ENCODE data around the gene SZT2.

Gene SZT2

DNA sequence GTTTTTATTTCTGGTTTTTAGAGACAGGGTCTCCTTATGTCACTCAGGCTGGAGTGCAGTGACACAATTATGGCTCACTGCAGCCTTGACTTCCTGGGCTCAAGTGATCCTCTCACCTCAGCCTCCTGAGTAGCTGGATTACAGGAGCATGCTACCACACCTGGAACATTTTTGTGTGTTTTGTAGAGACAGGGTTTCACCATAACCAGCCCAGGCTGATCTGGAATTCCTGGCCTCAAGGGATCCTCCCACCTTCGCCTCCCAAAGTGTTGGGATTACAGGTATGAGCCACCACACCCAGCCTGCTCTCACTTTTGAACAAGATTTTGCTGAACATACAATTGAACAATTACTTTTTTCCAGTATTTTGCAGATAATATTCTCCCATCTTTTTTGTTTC, 88.0 kb downstream of the SZT2 start:
- no peaks in the 10 kb centered on the region for H3K9me3 ChIP-seq (ENCODE audit: insufficient read depth, low read length)
- H3K79me2 ChIP-seq (ENCODE audit: low read length) = no peaks in the 10 kb centered on the region
- no peak overlapping the region for H3K9ac ChIP-seq (ENCODE audit: low read length)
- no peak overlapping the region for H3K4me3 ChIP-seq (ENCODE audit: low read length)
- peaks cover 4% of the 10 kb centered on the region; the same call in 1 of the 2 replicates for H3K27me3 ChIP-seq (ENCODE audit: low read depth, low read length)
- no peaks in the 10 kb centered on the region for H3K4me1 ChIP-seq (ENCODE audit: low read length)
- no peaks in the 10 kb centered on the region for H4K20me1 ChIP-seq (ENCODE audit: insufficient read depth, low read length)
- H3K4me2 ChIP-seq (ENCODE audit: low read length) = no peak overlapping the region
- no peak overlapping the region for H2AFZ ChIP-seq (ENCODE audit: low read depth, low read length)
- TF ChIP-seq EZH2phosphoT487 (IDR thresholded peaks at IDR 0.05; ENCODE audit: low read depth) (no peak), CTCF (IDR thresholded peaks at IDR 0.05; ENCODE audit: low read depth, low read length) (no peak)
- no peak overlapping the region for H3K27ac ChIP-seq (ENCODE audit: low read length)
- no peaks in the 10 kb centered on the region for H3K36me3 ChIP-seq (replicated peaks; ENCODE audit: low read depth, low read length)

- Histone ChIP-seq H2AFZ (ENCODE audit: low read depth, low read length) (no peak overlapping the region), H3K27ac (ENCODE audit: low read length) (no peak overlapping the region), H3K4me1 (ENCODE audit: low read length) (no peaks in the 10 kb centered on the region), H3K27me3 (ENCODE audit: low read depth, low read length) (peaks cover 4% of the 10 kb centered on the region; the same call in 1 of the 2 replicates), H3K79me2 (ENCODE audit: low read length) (no peaks in the 10 kb centered on the region), H3K4me2 (ENCODE audit: low read length) (no peak overlapping the region), H3K9ac (ENCODE audit: low read length) (no peak overlapping the region), H3K9me3 (ENCODE audit: insufficient read depth, low read length) (no peaks in the 10 kb centered on the region), H4K20me1 (ENCODE audit: insufficient read depth, low read length) (no peaks in the 10 kb centered on the region), H3K36me3 (replicated peaks; ENCODE audit: low read depth, low read length) (no peaks in the 10 kb centered on the region), H3K4me3 (ENCODE audit: low read length) (no peak overlapping the region)
- no peak for TF ChIP-seq EZH2phosphoT487 (IDR thresholded peaks at IDR 0.05; ENCODE audit: low read depth)
- no peak for TF ChIP-seq CTCF (IDR thresholded peaks at IDR 0.05; ENCODE audit: low read depth, low read length)
Observed at GRCh38 chr1:43479414-43479813, 89.7 kb downstream of the SZT2 start.

GRCh38 chr1:43481491-43481890, 91.8 kb downstream of the SZT2 start:
- no peaks in the 10 kb centered on the region for H3K4me1 ChIP-seq (ENCODE audit: low read length)
- no peak overlapping the region for H2AFZ ChIP-seq (ENCODE audit: low read depth, low read length)
- H3K79me2 ChIP-seq (ENCODE audit: low read length) = no peaks in the 10 kb centered on the region
- H3K9ac ChIP-seq (ENCODE audit: low read length) = no peak overlapping the region
- no peak overlapping the region for H3K4me3 ChIP-seq (ENCODE audit: low read length)
- H3K9me3 ChIP-seq (ENCODE audit: insufficient read depth, low read length) = no peaks in the 10 kb centered on the region
- no peaks in the 10 kb centered on the region for H4K20me1 ChIP-seq (ENCODE audit: insufficient read depth, low read length)
- peaks cover 4% of the 10 kb centered on the region; the same call in 1 of the 2 replicates for H3K27me3 ChIP-seq (ENCODE audit: low read depth, low read length)
- no peak for TF ChIP-seq EZH2phosphoT487 (IDR thresholded peaks at IDR 0.05; ENCODE audit: low read depth)
- TF ChIP-seq CTCF (IDR thresholded peaks at IDR 0.05; ENCODE audit: low read depth, low read length) = no peak
- H3K4me2 ChIP-seq (ENCODE audit: low read length) = no peak overlapping the region
- no peaks in the 10 kb centered on the region for H3K36me3 ChIP-seq (replicated peaks; ENCODE audit: low read depth, low read length)
- no peak overlapping the region for H3K27ac ChIP-seq (ENCODE audit: low read length)

GRCh38 chr1:43482215-43482614, 92.5 kb downstream of the SZT2 start:
- H3K9ac ChIP-seq (ENCODE audit: low read length) = no peak overlapping the region
- H3K79me2 ChIP-seq (ENCODE audit: low read length) = no peaks in the 10 kb centered on the region
- no peak overlapping the region for H3K4me3 ChIP-seq (ENCODE audit: low read length)
- no peaks in the 10 kb centered on the region for H3K36me3 ChIP-seq (replicated peaks; ENCODE audit: low read depth, low read length)
- H2AFZ ChIP-seq (ENCODE audit: low read depth, low read length) = no peak overlapping the region; the same call in 1 of the 2 replicates
- no peak overlapping the region for H3K4me2 ChIP-seq (ENCODE audit: low read length)
- H3K27ac ChIP-seq (ENCODE audit: low read length) = no peak overlapping the region
- H3K4me1 ChIP-seq (ENCODE audit: low read length) = no peaks in the 10 kb centered on the region
- H3K9me3 ChIP-seq (ENCODE audit: insufficient read depth, low read length) = no peaks in the 10 kb centered on the region
- H4K20me1 ChIP-seq (ENCODE audit: insufficient read depth, low read length) = no peaks in the 10 kb centered on the region
- TF ChIP-seq CTCF (IDR thresholded peaks at IDR 0.05; ENCODE audit: low read depth, low read length) = no peak
- no peak for TF ChIP-seq EZH2phosphoT487 (IDR thresholded peaks at IDR 0.05; ENCODE audit: low read depth)
- peaks cover 4% of the 10 kb centered on the region; the same call in 1 of the 2 replicates for H3K27me3 ChIP-seq (ENCODE audit: low read depth, low read length)

Data from OCI-LY3 (cell line).